Measurements from ENCODE around the gene HDAC7.
"Not testable (repeated sequence)": the region's sequence is repeated elsewhere in the genome, so short reads cannot be mapped to it uniquely, and the experiment has no call there.

The HDAC7 gene

GRCh38 chr12:47828976-47829482, 9.3 kb upstream of the HDAC7 start:
- no peak for DNase-seq (ENCODE audit: low spot score)

GRCh38 chr12:47828008-47828975, 8.6 kb upstream of the HDAC7 start:
- DNase-seq (ENCODE audit: low spot score), result no peak

- no peak for DNase-seq (ENCODE audit: low spot score)
Observed at GRCh38 chr12:47825173-47825639, 5.5 kb upstream of the HDAC7 start.

GRCh38 chr12:47824635-47825034, 4.9 kb upstream of the HDAC7 start:
- DNase-seq (ENCODE audit: low spot score), result no peak

- DNase-seq (ENCODE audit: low spot score), result no peak
Observed at GRCh38 chr12:47824198-47824597, 4.5 kb upstream of the HDAC7 start.

GRCh38 chr12:47823422-47824086, 3.9 kb upstream of the HDAC7 start:
- no peak for DNase-seq (ENCODE audit: low spot score)

- DNase-seq (ENCODE audit: low spot score), result no peak
Observed at GRCh38 chr12:47822863-47823262, 3.2 kb upstream of the HDAC7 start.

GRCh38 chr12:47822401-47822800, 2.7 kb upstream of the HDAC7 start:
- DNase-seq (ENCODE audit: low spot score), result no peak

- no peak for DNase-seq (ENCODE audit: low spot score)
Observed at GRCh38 chr12:47821346-47821706, 1.6 kb upstream of the HDAC7 start.

GRCh38 chr12:47820631-47821345, 1.1 kb upstream of the HDAC7 start:
- no peak for DNase-seq (ENCODE audit: low spot score)

- DNase-seq (ENCODE audit: low spot score), result no peak
Observed at GRCh38 chr12:47819138-47819895, 386 bp downstream of the HDAC7 start.

- DNase-seq (ENCODE audit: low spot score), result no peak
Observed at GRCh38 chr12:47818467-47819137, 1.1 kb downstream of the HDAC7 start.

- no peak for DNase-seq (ENCODE audit: low spot score)
Observed at GRCh38 chr12:47818007-47818376, 1.7 kb downstream of the HDAC7 start.

GRCh38 chr12:47817272-47818006, 2.3 kb downstream of the HDAC7 start:
- DNase-seq (ENCODE audit: low spot score), result no peak

GRCh38 chr12:47816403-47817271, 3.1 kb downstream of the HDAC7 start:
- no peak for DNase-seq (ENCODE audit: low spot score)

- DNase-seq (ENCODE audit: low spot score), result not testable (repeated sequence)
Observed at GRCh38 chr12:47815447-47815846, 4.3 kb downstream of the HDAC7 start.

GRCh38 chr12:47814539-47815170, 5.0 kb downstream of the HDAC7 start:
- no peak for DNase-seq (ENCODE audit: low spot score)

- DNase-seq (ENCODE audit: low spot score), result no peak
Observed at GRCh38 chr12:47813511-47814196, 6.0 kb downstream of the HDAC7 start.
